Measurements from ENCODE around the gene CCAR1.
A peak's percentile ranks its signal among the peaks of the same experiment; 100 is the strongest.
"Not testable (repeated sequence)": the region's sequence is repeated elsewhere in the genome, so short reads cannot be mapped to it uniquely, and the experiment has no call there.

Gene CCAR1

GRCh38 chr10:68720793-68721672 lies at the start of gene CCAR1:
CCAR1 (plus strand) TSS chr10:68721239; CDS start chr10:68722505, 1,266 bp downstream.
- DNase-seq, result peak; percentile 98

- no peak for DNase-seq
Observed at GRCh38 chr10:68684413-68684812, 36.6 kb upstream of the CCAR1 start.

- no peak for DNase-seq
Observed at GRCh38 chr10:68696018-68696417, 25.0 kb upstream of the CCAR1 start.

DNA sequence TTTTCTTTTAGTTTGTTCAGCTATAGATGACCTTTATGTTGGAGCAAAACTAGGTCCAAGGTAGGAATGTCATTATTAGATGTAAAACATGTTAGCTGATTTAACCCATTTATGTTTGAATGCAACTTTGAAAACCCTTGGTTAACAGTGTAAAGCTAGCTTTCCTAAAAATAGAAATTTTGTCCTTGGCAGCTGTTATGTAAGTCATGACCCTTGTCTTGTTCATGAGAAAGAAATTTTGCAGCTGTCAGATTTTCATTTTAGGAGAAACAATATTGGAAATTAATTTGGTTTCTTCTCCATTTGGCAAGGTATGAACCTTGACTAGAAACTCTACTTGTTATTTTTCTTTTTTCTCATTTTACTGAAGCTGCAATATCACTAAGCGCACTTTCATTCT lies 23.9 kb upstream of the CCAR1 start:
- no peak for DNase-seq

DNA sequence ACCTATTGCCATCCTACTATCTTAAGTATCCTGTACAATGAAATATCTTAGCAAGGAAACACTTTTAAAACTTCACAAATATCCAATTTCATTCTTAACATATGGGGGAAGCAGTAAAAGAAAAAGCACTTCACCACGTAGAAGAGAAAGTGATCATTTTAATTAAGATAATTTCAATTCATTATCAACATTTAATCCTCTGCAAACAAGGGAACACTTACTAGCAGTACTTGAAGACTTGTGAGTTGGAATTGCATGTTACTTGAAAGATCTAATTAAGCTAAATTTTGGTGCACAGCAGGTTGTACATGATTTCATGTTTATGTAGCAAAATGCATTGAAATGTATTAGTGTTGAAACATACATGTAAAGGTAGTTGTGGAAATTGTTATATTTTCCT lies 20.8 kb upstream of the CCAR1 start:
- DNase-seq, result no peak

DNA sequence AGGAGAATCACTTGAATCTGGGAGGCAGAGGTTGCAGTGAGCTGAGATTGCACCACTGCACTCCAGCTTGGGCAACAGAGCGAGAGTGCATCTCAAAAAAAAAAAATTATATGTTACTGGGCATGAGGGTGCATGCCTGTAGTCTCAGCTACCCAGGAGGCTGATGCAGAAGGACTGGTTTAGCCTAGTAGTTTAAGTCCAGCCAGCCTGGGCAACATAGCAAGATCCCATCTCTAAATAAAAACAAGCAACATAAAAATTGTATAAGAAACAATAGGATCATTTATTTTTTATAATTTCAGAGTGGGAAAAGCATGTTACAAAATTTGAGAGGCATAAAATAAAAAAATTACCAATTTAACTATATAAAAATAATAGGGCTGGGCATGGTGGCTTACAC lies 15.5 kb upstream of the CCAR1 start:
- DNase-seq, result no peak

DNA sequence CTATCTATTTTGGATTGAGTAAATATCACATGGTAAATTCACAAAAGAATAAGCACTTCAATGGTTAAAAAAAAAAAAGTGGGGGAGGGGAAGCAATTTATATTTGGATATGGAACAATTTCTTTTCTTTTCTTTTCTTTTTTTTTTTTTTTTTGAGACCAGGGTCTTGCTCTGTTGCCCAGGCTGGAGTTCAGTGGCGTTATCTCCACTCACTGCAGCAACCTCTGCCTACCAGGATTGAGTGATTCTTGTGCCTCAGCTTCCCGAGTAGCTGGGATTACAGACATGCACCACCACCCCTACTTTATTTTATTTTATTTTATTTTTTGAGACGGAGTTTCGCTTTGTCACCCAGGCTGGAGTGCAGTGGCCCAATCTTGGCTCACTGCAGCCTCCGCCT lies 12.1 kb upstream of the CCAR1 start:
- not testable (repeated sequence) for DNase-seq

GRCh38 chr10:68713065-68713464 lies 8.0 kb upstream of the CCAR1 start:
- DNase-seq, result not testable (repeated sequence)

DNA sequence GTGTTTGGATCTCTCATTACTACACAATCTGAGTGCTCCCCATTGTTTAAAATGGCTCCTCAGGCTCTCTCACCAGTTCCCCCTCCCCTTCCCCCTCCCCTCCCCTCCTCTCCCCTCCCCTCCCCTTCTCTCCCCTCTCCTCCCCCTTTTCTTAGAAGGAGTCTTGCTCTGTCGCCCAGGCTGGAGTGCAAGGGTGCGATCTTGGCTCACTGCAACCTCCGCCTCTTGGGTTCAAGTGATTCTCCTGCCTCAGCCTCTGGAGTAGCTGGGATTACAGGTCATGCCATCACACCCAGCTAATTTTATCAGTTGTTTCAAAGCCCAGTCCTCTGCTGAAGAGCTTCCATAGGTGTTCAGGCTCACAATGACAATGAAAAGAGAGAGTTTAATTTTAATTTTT lies 3.6 kb upstream of the CCAR1 start:
- DNase-seq, result no peak

GRCh38 chr10:68721673-68722335 lies 765 bp downstream of the CCAR1 start:
- DNase-seq, result no peak

DNA sequence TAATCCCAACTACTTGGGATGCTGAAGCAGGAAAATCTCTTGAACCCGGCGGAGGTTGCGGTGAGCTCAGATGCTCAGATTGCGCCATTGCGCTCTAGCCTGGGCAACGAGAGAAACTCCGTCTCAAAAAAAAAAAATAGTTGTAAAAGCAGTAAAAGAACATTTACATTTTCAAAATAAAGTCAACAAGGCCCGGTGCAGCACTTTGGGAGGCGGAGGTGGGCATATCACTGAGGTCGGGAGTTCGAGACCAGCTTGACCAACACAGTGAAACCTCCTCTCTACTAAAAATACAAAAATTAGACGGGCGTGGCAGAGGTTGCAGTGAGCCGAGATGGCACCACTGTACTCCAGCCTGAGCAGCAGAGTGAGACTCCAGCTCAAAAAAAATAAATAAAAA lies 4.0 kb downstream of the CCAR1 start:
- DNase-seq, result no peak

GRCh38 chr10:68727146-68727545 lies 6.1 kb downstream of the CCAR1 start:
- no peak for DNase-seq

- no peak for DNase-seq
Observed at GRCh38 chr10:68732651-68733050, 11.6 kb downstream of the CCAR1 start.

DNA sequence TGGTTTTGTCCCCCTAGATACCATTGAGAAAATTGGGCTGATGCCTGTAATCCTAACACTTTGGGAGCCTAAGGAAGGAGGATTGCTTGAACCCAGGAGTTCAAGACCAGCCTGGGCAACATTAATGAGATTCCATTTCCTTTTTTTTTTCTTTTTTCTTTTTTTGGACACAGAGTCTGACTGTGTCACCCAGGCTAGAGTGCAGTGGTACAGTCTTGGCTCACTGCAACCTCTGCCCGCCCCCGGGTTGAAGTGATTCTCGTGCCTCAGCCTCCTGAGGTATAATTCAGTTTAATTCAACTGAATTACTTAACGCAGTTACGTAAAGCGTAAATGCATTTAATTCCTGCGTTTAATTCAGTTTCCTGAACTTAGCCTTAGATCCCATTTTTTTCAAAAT lies 13.3 kb downstream of the CCAR1 start:
- DNase-seq, result no peak

DNA sequence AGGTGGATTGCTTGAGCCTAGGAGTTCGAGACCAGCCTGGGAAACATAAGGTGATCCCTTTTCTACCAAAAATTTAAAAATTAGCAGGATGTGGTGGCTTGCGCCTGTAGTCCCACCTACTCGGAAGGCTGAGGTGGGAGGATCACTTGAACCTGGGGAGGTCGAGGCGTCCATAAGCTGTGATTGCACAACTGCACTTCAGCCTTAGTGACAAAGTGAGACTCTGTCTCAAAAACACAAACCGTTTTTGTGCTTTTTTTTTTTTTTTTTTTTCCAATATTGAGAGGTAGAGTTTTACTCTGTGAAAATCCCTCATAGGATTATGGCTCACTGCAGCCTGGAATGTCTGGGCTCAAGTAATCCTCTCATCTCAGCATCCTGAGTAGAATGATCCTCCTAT lies 14.1 kb downstream of the CCAR1 start:
- DNase-seq, result no peak

- DNase-seq, result not testable (repeated sequence)
Observed at GRCh38 chr10:68735739-68736138, 14.7 kb downstream of the CCAR1 start.

- DNase-seq, result not testable (repeated sequence)
Observed at GRCh38 chr10:68740676-68741075, 19.6 kb downstream of the CCAR1 start.

- no peak for DNase-seq
Observed at GRCh38 chr10:68742397-68742796, 21.4 kb downstream of the CCAR1 start.

DNA sequence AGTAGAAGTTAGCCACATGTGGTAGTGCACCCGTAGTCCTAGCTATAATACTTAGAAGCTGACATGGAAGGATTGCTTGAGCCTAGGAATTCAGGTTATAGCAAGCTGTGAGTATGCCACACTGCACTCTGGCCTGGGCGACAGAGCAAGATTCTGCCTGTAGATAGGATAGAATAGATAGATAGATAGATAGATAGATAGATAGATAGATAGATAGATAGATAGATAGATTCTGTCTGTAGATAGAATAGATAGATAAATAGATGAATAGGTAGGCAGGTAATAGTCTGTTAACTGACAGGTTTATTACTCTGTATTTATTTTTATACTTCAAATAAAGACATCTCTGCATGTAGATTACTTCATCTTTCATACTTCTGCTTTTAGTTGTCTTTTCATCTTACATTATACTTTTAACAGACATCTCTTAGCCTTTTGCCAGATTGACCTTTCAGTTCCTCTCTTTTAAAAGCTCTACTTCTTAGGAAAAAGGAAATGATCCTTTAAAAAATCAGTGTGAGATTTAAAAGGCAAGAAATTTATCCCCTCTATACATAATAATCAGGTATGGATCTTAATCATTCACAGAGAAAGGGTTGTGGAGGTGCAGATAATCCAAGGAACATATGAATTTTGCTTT lies 31.8 kb downstream of the CCAR1 start:
- no peak for DNase-seq

DNA sequence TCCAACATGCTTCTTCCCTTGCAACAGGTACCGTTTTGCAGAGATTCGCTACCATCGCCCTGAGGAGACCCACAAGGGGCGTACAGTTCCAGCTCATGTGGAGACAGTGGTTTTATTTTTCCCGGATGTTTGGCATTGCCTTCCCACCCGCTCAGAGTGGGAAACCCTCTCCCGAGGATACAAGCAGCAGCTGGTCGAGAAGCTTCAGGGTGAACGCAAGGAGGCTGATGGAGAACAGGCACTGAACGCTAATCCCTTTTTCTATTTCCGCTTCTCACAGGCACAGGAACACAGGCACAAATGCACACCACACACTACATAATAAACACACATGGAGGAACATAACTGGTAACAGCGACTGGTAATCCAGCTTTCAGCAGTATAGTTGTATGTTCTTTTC lies 35.2 kb downstream of the CCAR1 start:
- DNase-seq, result no peak

DNA sequence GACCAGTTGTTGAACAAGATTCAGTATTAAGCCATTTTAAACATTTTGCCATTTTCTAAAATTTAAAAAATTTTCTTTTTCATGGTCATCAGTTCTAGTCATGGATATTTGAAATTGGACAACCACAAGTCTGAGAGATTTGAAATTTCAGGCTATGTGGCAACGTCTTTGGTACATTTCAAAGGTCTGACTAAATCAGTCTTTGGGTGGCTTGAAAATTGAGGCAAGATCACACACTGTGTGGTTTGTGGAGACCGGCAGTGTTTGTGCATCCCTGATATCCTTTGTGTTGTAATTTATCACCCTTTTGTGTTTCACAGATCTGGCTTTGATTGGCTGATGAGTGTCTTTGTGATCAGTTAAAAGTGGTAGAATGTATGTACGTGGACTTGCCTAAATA lies 35.7 kb downstream of the CCAR1 start:
- no peak for DNase-seq

DNA sequence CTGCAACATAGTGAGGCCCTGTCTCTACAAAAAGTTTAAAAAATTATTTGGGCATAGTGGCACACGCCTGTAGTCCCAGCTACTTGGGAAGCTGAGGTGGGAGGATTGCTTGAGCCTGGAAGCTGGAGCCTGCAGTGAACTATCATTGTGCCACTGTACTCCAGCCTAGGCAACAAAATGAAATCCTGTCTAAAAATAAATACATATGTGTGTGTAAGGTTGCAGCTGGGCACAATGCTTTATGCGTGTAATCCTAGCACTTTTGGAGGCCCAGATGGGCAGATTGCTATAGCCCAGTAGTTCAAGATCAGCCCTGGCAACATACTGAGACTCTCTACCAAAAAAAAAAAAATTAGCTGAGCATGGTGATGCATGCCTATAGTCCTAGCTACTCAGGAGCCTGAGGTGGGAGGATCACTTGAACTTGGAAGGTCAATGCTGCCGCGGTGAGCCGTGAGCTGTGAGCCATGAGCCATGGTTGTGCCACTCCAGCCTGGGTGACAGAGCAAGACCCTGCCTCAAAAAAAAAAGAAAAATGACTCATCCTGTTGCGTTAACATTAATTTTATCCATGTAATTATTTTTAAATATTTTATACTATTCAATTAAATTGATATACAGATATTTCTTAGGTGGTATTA lies 38.3 kb downstream of the CCAR1 start:
- no peak for DNase-seq

GRCh38 chr10:68759967-68760366 lies 38.9 kb downstream of the CCAR1 start:
- no peak for DNase-seq
